Testis (tissue), 2 donors: ENCODE results near the gene GNG2.

Source experiments
- CTCF ChIP-seq, 3 experiments: fragments of 450-650 bp in 2 of 3; fragments of 200-600 bp in 1 of 3; sonication (generic) in 1 of 3; IDR thresholded peaks; one replicate each; pipeline ENCODE4 v1.5.1; 2016 to 2019; ENCODE audit warnings: antibody characterized with exemption in 3 of 3, mild to moderate bottlenecking in 2 of 3, moderate library complexity in 1 of 3
- POLR2A ChIP-seq: fragments of 450-650 bp; IDR thresholded peaks from one replicate; pipeline ENCODE4 v1.6.1; 2017; ENCODE audit warnings: antibody characterized with exemption, mild to moderate bottlenecking, moderate library complexity

GRCh38 chr14:51811706-51812105 lies 48.7 kb upstream of the GNG2 start:
- TF ChIP-seq POLR2A: no peak
- TF ChIP-seq CTCF (IDR thresholded peaks at IDR 0.05): no peak
